Stimulated activated CD4-positive, alpha-beta T cell treated with anti-CD3 and anti-CD28 coated beads, Interleukin-2, amount 100 ng/mL, for 4 hours (primary cell): ENCODE data around the gene BACE1-AS.

Experiments
- DNase-seq: peaks from one replicate; pipeline ENCODE4 v3.0.0-alpha.2; 2020; ENCODE audit warnings: low read depth

BACE1-AS gene

DNA sequence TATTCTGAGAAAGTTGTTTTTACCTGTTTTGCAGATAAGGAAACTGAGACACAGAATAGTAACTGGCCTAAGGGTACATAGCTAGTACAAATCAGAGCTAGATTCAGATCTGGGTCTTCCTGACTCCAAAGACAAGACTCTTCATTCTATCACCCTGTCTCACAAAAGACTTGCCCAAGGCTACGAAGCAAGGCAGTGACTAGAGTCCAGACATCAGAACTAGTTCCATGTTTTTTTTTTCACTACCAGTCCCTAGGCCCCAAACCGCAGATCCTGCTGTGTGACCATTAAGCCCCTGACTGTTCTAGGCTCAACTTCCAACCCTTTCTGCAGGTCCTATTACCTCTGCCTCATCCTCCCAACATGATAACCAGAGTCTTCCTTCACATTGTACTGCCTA lies 1.5 kb downstream of the BACE1-AS start:
- no peak for DNase-seq

GRCh38 chr11:117295438-117296137 lies 4.4 kb downstream of the BACE1-AS start:
- DNase-seq: no peak

DNA sequence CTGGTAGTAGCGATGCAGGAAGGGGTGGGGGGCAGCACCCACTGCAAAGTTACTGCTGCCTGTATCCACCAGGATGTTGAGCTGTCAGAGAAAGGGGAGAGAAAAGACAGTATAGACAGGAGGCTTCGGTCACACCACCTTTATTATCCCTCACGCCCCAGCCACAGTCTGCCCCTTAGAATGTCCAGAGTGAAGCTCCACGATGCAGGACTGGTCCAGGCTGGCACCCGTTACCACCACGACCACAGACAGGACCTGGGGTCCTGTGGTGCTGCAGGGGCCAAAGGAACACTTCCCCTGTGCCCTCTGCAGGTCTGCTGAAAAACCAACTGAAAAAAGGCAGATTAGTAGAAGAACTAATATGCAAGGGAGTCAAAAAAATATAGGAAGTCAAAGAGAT lies 5.7 kb downstream of the BACE1-AS start:
- no peak for DNase-seq

DNA sequence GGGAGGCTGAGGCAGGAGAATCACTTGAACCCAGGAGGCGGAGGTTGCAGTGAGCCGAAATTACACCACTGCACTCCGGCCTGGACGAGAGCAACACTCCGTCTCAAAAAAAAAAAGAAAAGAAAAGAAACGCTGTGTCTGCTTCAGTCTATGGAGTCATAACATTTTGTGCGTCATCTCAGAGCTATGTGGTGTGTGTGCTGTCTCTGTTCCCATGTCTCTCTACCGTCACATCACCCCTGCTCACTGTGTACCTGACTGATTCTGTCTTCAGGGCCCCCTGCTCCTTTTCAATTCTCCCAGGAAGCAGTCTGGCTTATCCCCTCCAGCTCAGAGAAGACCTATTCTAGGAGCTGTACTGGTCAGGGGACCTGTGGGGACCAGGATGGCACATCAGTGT lies 7.0 kb downstream of the BACE1-AS start:
- no peak for DNase-seq

GRCh38 chr11:117299351-117300282 lies 8.5 kb downstream of the BACE1-AS start:
- DNase-seq: no peak

GRCh38 chr11:117300283-117300663 lies 9.1 kb downstream of the BACE1-AS start:
- DNase-seq: no peak

DNA sequence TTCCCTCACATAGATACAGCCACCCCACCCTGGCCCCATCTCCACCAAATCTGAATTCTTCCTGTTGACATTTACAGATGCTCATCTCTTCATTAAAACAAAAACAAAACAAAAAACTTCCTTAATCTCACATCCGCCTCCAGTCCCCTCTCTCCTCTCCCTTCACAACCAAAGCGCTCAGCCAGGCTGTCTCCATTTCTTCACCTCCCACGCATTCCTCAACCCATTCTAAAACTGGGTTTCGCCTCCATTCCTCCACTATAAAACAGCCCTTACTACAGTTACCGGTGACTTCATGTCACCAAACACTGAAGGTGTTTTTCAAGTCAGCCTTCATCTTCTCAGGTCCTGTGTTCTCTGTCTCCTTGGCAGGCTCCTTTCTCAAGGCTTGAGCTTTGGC lies 9.6 kb downstream of the BACE1-AS start:
- DNase-seq: no peak

DNA sequence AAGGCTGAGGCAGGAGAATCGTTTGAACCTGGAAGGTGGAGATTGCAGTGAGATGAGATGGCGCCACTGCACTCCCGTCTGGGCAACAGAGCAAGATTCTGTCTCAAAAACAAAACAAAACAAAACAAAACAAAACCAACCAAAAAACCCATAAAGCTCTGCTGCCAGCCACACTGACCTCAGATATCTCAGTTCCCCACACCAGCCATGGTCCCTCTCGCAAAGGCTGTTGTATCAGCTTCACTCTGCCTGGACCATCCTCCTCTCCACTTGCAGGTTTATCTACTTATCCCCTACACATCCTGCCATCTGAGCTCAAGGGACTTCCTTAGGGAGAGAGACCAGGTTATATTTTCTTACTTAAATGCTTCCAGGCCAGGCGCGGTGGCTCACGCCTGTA lies 11.1 kb downstream of the BACE1-AS start:
- DNase-seq: no peak

- no peak for DNase-seq
Observed at GRCh38 chr11:117303101-117303500, 12.0 kb downstream of the BACE1-AS start.

- DNase-seq: no peak
Observed at GRCh38 chr11:117303646-117304315, 12.6 kb downstream of the BACE1-AS start.

DNA sequence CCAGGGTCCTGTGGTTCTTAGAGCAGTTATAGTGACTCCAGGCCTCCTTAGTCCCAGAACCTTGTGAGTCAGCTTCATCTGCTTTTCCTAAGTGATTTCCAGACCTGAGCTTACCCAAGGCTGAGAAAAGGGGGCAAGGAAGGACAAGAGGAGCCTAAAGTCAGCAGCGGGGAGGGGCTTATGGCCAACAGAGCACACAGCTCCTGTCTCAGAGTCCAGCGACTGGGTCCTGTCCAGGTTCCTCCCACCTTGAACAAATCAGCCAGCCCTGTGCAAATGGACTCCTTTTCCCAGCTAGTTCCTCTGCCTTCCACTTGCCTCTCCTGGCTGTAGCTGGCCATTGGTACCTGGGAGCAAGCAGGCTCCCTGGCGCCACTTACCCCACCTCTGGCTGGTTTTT lies 14.0 kb downstream of the BACE1-AS start:
- DNase-seq: no peak

DNA sequence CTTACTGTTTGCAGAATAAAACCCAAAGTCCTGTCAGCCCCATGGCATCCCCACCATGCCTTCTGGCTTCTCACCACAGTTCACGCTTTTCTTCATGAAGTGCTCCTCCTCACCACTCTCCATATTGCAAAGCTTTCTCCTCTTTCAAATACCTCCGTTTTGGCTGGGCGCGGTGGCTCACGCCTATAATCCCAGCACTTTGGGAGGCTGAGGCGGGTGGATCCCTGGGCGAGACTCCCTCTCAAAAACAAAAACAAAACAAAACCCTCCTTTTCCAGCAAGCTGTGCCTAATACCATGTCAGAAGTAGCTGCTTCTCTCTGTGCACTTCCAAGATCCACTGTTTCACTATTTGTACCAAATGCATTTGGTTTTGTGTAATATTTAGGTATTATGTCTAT lies 18.2 kb downstream of the BACE1-AS start:
- DNase-seq: no peak

GRCh38 chr11:117313091-117313490 lies 21.9 kb downstream of the BACE1-AS start:
- DNase-seq: no peak

- DNase-seq: no peak
Observed at GRCh38 chr11:117313828-117314768, 23.0 kb downstream of the BACE1-AS start.

DNA sequence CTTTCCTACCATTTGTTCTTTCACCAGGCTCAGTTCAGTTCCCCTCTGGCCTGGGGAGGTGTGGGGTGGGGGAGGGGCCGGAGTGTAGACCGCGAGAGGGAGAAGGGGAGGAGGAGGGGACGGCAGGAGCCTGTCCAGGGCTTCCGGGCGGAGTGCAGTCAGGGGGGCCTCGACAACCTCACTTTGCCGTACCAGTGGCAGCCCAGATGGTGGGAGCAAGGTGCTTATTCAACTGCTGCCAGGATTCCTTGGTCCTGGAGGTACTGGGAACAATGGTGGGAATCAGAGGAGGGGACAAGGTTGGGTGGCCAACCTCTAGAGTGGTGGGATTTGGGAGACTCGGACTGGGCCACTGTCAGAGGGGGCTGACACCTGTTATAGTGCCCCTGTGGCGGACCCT lies 23.7 kb downstream of the BACE1-AS start:
- DNase-seq: no peak

DNA sequence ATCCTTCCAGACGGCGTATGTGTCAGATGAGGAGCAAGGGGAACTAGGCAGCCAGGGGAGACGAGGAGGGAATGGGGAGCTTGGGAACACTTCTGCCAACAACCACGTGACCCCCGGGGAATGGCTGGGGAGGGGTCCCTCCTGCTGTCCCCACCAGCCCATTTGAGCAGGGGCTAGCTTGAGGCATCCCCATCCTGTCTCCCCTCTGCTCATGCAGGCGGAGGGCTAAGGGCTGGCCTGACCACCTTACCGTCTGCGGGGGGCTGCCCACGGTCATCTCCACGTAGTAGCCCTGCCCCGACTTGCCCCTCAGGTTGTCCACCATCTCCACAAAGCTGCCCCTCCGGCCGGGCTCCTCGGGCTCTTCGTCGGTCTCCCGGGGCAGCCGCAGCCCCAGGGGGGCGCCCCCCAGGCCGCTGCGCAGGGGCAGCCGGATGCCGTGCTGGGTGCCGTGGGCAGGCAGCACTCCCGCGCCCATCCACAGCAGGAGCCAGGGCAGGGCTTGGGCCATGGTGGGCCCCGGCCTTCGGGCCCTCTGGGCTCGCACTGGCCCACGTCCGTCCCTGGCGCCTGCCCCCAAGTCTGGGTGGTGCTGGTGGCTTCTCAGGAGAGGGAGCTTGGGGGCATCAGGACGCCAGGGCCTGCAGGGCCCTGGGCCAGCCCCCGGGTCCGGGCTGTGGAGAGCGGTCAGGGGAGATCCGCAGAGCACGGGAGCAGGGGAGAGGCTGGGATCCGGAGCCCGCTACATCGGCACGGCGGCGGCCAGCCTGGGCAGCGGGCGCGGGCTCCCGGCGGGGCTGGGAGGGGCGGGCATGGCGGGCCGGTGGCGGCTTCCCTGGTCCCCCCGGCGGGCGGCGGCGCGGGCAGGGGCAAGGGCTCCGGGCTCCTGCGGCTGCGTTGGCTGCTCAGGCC lies 24.4 kb downstream of the BACE1-AS start:
- DNase-seq: no peak

DNA sequence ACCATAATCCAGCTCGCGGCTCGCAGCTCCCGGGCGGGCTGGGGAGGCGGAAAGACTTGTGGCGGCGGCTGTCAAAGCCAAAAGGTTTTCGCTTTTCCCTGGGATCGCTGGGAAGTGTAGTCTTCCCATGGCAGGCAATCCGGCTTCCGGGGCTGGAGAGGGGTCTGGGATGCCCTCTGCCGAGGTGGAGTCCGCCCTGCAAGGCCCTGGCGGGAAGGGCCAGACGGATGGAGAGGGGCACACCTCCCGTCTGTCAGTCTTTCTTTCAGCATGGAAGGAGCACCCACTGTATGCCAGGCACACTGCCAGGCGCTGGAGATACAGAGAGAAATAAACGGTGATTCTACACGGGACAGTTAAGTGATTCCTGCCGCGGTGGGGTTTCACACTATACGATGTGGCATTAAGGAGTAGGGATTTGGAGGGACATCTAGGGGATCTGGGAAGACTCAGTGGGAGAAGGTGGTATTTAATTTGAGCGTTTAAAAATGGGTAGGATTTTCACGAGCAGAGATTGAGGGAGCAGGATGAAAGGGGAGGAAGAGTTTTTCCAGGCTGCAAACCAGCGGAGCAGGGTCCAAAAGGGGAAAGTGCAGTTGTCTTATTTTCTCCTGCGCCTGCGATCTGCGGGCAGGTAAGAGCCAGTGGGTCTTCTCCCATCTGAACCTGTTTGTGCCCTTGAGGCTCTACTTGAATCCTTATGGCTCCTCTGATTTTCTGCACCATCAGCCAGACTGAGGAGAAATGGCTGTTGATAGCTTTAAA lies 25.2 kb downstream of the BACE1-AS start, which contains the start of gene BACE1:
Gene BACE1 (minus strand): TSS at position 60 of the 765 bp plus-strand sequence. CDS start 461 bp downstream, outside the sequence.
- no peak for DNase-seq

- DNase-seq: no peak
Observed at GRCh38 chr11:117318738-117319137, 27.6 kb downstream of the BACE1-AS start.

- DNase-seq: no peak
Observed at GRCh38 chr11:117319214-117319840, 28.2 kb downstream of the BACE1-AS start.
